Fibroblast of lung (primary cell): Measurements from ENCODE around the gene ZCCHC17.

Source experiments
- EZH2 ChIP-seq: IDR thresholded peaks from 2 replicates; pipeline ENCODE4 v1.5.1; 2012; ENCODE audit warnings: low read length, control low read depth, mild to moderate bottlenecking; ENCODE audit errors: missing control alignments
- TF ChIP-seq, protein P1 (sequence below), 2 donors: IDR thresholded peaks in 1 of 2; conservative IDR thresholded peaks in 1 of 2; 1 replicate in 1 of 2; 2 replicates in 1 of 2; pipeline ENCODE4 v1.5.1; 2011 to 2012; ENCODE audit warnings: low read length in 2 of 2, control low read depth in 1 of 2, inconsistent platforms in 1 of 2, low read depth in 1 of 2, mild to moderate bottlenecking in 1 of 2

DNA sequence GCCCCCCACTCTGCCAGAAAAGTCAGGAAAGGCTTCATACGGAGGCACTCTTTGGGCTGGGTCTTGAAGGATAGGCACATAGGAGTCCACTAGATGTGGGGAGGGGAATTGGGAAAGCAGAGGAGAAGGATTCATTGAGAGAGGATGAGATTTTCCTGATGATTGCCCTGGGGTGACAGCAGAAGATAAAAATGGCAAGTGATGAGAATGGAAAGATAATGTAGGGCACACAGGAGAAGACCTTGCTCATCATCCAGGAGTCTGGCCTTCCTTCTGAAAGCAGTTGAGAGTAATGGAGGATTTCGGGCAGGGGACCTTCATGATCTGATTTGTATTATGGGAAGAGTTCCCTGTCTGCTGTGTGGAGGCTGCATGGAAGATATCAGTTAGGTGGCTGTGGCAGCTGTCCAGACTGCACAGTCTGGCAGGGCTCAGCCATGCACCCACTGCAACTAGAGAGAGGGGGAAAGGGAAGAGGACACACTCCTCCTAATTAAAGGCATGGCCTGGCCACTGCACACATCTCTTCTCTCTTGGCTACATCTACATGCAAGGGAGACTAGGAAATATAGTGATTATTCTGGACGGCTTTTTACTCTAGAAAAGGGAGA, 85.7 kb downstream of the ZCCHC17 start:
- TF ChIP-seq, protein P1, sequence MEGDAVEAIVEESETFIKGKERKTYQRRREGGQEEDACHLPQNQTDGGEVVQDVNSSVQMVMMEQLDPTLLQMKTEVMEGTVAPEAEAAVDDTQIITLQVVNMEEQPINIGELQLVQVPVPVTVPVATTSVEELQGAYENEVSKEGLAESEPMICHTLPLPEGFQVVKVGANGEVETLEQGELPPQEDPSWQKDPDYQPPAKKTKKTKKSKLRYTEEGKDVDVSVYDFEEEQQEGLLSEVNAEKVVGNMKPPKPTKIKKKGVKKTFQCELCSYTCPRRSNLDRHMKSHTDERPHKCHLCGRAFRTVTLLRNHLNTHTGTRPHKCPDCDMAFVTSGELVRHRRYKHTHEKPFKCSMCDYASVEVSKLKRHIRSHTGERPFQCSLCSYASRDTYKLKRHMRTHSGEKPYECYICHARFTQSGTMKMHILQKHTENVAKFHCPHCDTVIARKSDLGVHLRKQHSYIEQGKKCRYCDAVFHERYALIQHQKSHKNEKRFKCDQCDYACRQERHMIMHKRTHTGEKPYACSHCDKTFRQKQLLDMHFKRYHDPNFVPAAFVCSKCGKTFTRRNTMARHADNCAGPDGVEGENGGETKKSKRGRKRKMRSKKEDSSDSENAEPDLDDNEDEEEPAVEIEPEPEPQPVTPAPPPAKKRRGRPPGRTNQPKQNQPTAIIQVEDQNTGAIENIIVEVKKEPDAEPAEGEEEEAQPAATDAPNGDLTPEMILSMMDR (conservative IDR thresholded peaks at IDR 0.05 in 1 of 2, IDR thresholded peaks at IDR 0.05 in 1 of 2; ENCODE audit: low read depth in 1 of 2, low read length in 2 of 2), result no peak
- no peak for TF ChIP-seq EZH2
